ENCODE data around the gene TANGO2.

The TANGO2 gene

DNA sequence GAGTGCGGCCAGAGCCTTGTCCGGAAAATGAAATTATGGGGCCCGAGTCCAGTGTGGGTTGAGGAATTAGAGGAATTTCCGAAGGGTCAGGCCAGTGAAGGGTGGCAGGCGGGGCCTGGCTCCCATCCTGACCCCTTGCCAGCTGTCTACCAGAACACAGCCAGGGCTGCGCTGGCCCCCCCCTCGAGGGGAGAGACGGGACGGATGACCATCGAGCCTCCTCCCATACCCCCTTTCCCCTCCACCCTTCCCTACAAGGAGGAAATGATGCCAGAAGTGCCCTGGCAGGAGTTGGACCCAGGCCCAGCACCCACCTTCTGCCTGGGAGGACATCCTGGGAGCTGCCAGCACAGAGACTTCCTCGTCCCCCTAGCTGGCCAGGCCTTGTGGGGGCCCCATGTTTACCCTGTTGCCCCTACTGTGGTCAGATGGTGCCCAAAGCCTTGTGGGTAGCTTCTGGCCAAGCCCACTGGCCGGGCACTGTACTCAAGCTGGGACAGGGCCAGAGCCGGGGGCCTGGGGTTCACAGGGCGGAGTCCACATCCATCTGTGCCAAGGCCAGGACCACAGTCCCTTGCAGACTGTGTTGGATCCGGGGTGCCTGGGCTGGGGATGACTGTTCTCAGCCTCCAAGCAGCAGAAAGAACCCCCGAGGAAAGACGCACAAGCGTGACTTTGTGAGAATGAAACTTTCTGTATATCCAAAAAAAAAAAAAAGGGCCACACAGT is 25.1 kb upstream of the TANGO2 start:
- TF ChIP-seq CTCF (IDR thresholded peaks at IDR 0.05; ENCODE audit: borderline replicate concordance, control extremely low read depth, extremely low read depth, insufficient read depth, missing control alignments) = no peak
- no peak for DNase-seq (ENCODE audit: low spot score)
- in situ Hi-C loops (cut with MboI; ENCODE audit: low sequenced_read_pairs, unreplicated experiment) = no loop called here

GRCh38 chr22:19996694-19997384 is 24.1 kb upstream of the TANGO2 start:
- TF ChIP-seq CTCF (IDR thresholded peaks at IDR 0.05; ENCODE audit: borderline replicate concordance, control extremely low read depth, extremely low read depth, insufficient read depth, missing control alignments) = no peak
- DNase-seq (ENCODE audit: low spot score) = no peak
- in situ Hi-C loops (cut with MboI; ENCODE audit: low sequenced_read_pairs, unreplicated experiment) = no loop called here

- TF ChIP-seq CTCF (IDR thresholded peaks at IDR 0.05; ENCODE audit: borderline replicate concordance, control extremely low read depth, extremely low read depth, insufficient read depth, missing control alignments) = no peak
- DNase-seq (ENCODE audit: low spot score) = no peak
- in situ Hi-C loops (cut with MboI; ENCODE audit: low sequenced_read_pairs, unreplicated experiment) = no loop called here
Measured at GRCh38 chr22:19997561-19998231, 23.2 kb upstream of the TANGO2 start.

- in situ Hi-C loops (cut with MboI; ENCODE audit: low sequenced_read_pairs, unreplicated experiment) = no loop called here
- no peak for TF ChIP-seq CTCF (IDR thresholded peaks at IDR 0.05; ENCODE audit: borderline replicate concordance, control extremely low read depth, extremely low read depth, insufficient read depth, missing control alignments)
- DNase-seq (ENCODE audit: low spot score) = no peak
Measured at GRCh38 chr22:19998232-19998951, 22.5 kb upstream of the TANGO2 start.

DNA sequence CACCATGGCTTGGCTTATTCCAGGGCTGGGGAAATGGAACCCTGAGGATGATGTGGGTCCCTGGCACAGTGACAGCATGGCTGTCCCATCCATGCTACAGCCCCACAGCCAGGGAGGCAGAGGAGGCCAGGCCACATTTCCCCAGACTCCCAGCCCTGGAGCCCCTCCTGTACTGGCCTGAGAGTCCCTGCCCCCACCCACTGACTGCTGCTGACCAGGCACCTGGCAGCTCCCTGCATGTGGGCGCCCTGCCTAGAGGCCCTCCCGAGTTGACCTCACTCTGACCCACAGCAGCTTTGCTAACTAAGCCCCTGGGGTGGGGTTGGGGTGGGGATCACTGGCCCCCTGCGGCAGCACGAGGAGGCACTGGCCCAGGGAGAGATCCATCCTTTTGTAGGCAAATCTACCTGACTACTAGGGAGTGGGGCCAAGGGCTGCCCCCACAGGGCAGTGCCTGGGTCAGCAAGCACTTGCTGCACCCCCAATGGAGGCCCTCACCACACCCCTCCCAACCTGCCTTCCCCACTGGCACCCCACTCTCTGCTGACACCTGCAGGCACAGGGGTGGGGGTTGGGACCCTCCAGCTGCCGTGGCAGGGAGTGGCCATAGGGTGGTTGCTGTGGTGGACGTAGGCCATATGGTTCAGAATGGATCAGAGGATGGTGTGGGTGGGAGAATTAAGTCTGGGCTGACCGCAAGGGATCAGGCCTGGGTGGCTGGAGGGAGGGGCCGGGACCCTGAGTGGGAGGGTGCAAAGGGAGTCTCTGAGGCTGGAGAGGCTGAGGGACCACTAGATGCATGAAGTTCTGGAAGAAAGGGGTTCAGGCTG is 21.7 kb upstream of the TANGO2 start:
- in situ Hi-C loops (cut with MboI; ENCODE audit: low sequenced_read_pairs, unreplicated experiment) = no loop called here
- TF ChIP-seq CTCF (IDR thresholded peaks at IDR 0.05; ENCODE audit: borderline replicate concordance, control extremely low read depth, extremely low read depth, insufficient read depth, missing control alignments) = no peak
- no peak for DNase-seq (ENCODE audit: low spot score)
